HepG2 (cell line): ENCODE results near the gene KCNJ8. TPM values are rescaled to one million over a fixed set of nuclear protein-coding genes. Genes with fewer than 3 reads are reported as not detected.

Source experiments
- ATAC-seq: fragments of 200-7000 bp; cut with Tn5 transposase; 3 replicates; pipeline ENCODE4 v1.9.1; 2020; ENCODE audit warnings: mild to moderate bottlenecking, moderate library complexity
- BruUV-seq: library from RNA; stranded (reverse); fragments of 400-500 nt; replicated peaks from 2 replicates; lab custom pipeline; 2021; lab: Mats Ljungman, UMichigan
- CTCF ChIA-PET: fragments of 300-600 bp; formaldehyde crosslinking; extraction: SDS; loops from one replicate; lab custom pipeline; 2021; ENCODE audit warnings: low total read pairs, inconsistent platforms, low intra/inter-chr PET ratio; lab: Yijun Ruan, JAX
- POLR2A ChIA-PET: fragments of 350-600 bp; sonication (Branson Sonifier 250); formaldehyde crosslinking; loops from one replicate; lab custom pipeline; 2020; ENCODE audit warnings: antibody characterized with exemption, inconsistent platforms; lab: Yijun Ruan, JAX
- DNase-seq: peaks from one replicate; pipeline ENCODE4 v3.0.0-alpha.2; 2015; ENCODE audit warnings: low spot score
- FAIRE-seq: peaks from 3 replicates; lab custom pipeline; 2011; peaks lifted over from hg19 to GRCh38; lab: Jason Lieb, UNC
- H2AFZ ChIP-seq: one replicate; pipeline ENCODE4 v1.6.1; 2011; ENCODE audit warnings: low read length, inconsistent platforms
- H3K27ac ChIP-seq: fragments of 300-600 bp; 3 replicates; pipeline ENCODE4 v1.8.0; 2011; ENCODE audit warnings: mixed run types, mild to moderate bottlenecking, mixed read lengths, low read length, inconsistent platforms; ENCODE audit not compliant: insufficient read depth; ENCODE audit errors: extremely low read length
- H3K27me3 ChIP-seq, 2 experiments: fragments of 200-600 bp in 1 of 2; 2 replicates in 1 of 2; 3 replicates in 1 of 2; pipeline versions ENCODE4 v1.6.0 to v1.8.0; 2011; ENCODE audit warnings: low read length in 2 of 2, mild to moderate bottlenecking in 2 of 2, moderate library complexity in 2 of 2, inconsistent platforms in 1 of 2; ENCODE audit not compliant: insufficient read depth in 2 of 2, control insufficient read depth in 1 of 2
- H3K36me3 ChIP-seq, 2 experiments: fragments of 200-600 bp in 1 of 2; replicated peaks in 1 of 2; 2 replicates in 1 of 2; 3 replicates in 1 of 2; pipeline versions ENCODE4 v1.5.1 to v1.8.0; 2011; ENCODE audit warnings: low read length in 2 of 2, inconsistent platforms in 1 of 2; ENCODE audit not compliant: insufficient read depth in 2 of 2, control insufficient read depth in 1 of 2
- H3K4me1 ChIP-seq: 2 replicates; pipeline ENCODE4 v1.5.1; 2012; ENCODE audit warnings: low read length, inconsistent platforms; ENCODE audit not compliant: insufficient read depth
- H3K4me2 ChIP-seq: 2 replicates; pipeline ENCODE4 v1.6.0; 2011; ENCODE audit warnings: low read depth, low read length, inconsistent platforms
- H3K4me3 ChIP-seq, 3 experiments: fragments of 200-600 bp in 1 of 3; sonication (generic), shearing (Covaris generic) in 1 of 3; replicated peaks in 1 of 3; 2 replicates each; pipeline ENCODE4 v1.5.1; 2011 to 2016; ENCODE audit warnings: low read length in 3 of 3, inconsistent platforms in 2 of 3, low read depth in 2 of 3, mild to moderate bottlenecking in 2 of 3, control low read depth in 1 of 3, mixed read lengths in 1 of 3; ENCODE audit not compliant: insufficient read depth in 1 of 3
- H3K79me2 ChIP-seq: one replicate; pipeline ENCODE4 v1.6.1; 2011; ENCODE audit warnings: low read length, inconsistent platforms; ENCODE audit not compliant: insufficient read depth
- H3K9ac ChIP-seq: 2 replicates; pipeline ENCODE4 v1.6.0; 2011; ENCODE audit warnings: mild to moderate bottlenecking, low read depth, low read length, inconsistent platforms; ENCODE audit not compliant: insufficient read depth
- H3K9me3 ChIP-seq: 2 replicates; pipeline ENCODE4 v1.5.1; 2012; ENCODE audit warnings: mild to moderate bottlenecking, low read length
- H4K20me1 ChIP-seq: 2 replicates; pipeline ENCODE4 v1.6.0; 2011; ENCODE audit warnings: inconsistent platforms, mild to moderate bottlenecking, low read length, moderate library complexity; ENCODE audit not compliant: insufficient read depth
- AGO2 ChIP-seq: fragments of 200-400 bp; formaldehyde crosslinking; optimal IDR thresholded peaks from 2 replicates; pipeline ENCODE3; 2017; ENCODE audit warnings: mild to moderate bottlenecking, low read depth, low read length, moderate library complexity
- CAMTA2 ChIP-seq: sonication (generic); formaldehyde crosslinking; IDR thresholded peaks from 2 replicates; pipeline ENCODE4 v1.4.0; 2020; ENCODE audit warnings: mild to moderate bottlenecking, missing genetic modification reagents, borderline replicate concordance
- ETS1 ChIP-seq: sonication (generic); formaldehyde crosslinking; IDR thresholded peaks from 2 replicates; pipeline ENCODE4 v1.4.0; 2020; ENCODE audit warnings: missing genetic modification reagents
- EZH2 ChIP-seq: conservative IDR thresholded peaks from 2 replicates; pipeline ENCODE4 v1.6.1; 2012; ENCODE audit warnings: mild to moderate bottlenecking, low read depth, low read length, moderate library complexity
- NFIB ChIP-seq: sonication (generic); formaldehyde crosslinking; IDR thresholded peaks from 2 replicates; pipeline ENCODE4 v1.9.0; 2021; ENCODE audit warnings: missing genetic modification reagents, mild to moderate bottlenecking, borderline replicate concordance
- NFKB2 ChIP-seq: sonication (generic); formaldehyde crosslinking; IDR thresholded peaks from 2 replicates; pipeline ENCODE4 v1.4.0; 2020; ENCODE audit warnings: missing genetic modification reagents, borderline replicate concordance
- NR2C2 ChIP-seq: sonication (generic); formaldehyde crosslinking; IDR thresholded peaks from 2 replicates; pipeline ENCODE4 v1.4.0; 2020; ENCODE audit warnings: missing genetic modification reagents, mild to moderate bottlenecking, moderate library complexity, borderline replicate concordance
- TEF ChIP-seq: sonication (generic); formaldehyde crosslinking; IDR thresholded peaks from 2 replicates; pipeline ENCODE4 v1.5.0; 2020; ENCODE audit warnings: missing genetic modification reagents
- XRCC5 ChIP-seq: fragments of 200-400 bp; formaldehyde crosslinking; optimal IDR thresholded peaks from 2 replicates; pipeline ENCODE3; 2017; ENCODE audit warnings: mild to moderate bottlenecking, low read length
- YEATS2 ChIP-seq: sonication (generic); formaldehyde crosslinking; IDR thresholded peaks from 2 replicates; pipeline ENCODE4 v1.4.0; 2020; ENCODE audit warnings: missing genetic modification reagents, borderline replicate concordance
- ZMAT3 ChIP-seq: sonication (generic); formaldehyde crosslinking; conservative IDR thresholded peaks from 2 replicates; pipeline ENCODE4 v1.7.0; 2021; ENCODE audit warnings: missing genetic modification reagents
- ZNF317 ChIP-seq: sonication (generic); formaldehyde crosslinking; IDR thresholded peaks from 2 replicates; pipeline ENCODE4 v1.5.0; 2020; ENCODE audit warnings: mild to moderate bottlenecking, missing genetic modification reagents
- ZNF430 ChIP-seq: sonication (generic); formaldehyde crosslinking; IDR thresholded peaks from 2 replicates; pipeline ENCODE4 v1.9.0; 2021; ENCODE audit warnings: mild to moderate bottlenecking, missing genetic modification reagents
- WGBS: methylation state at CpG from one replicate; pipeline ENCODE4 v1.1.6; 2017; ENCODE audit warnings: low lambda C conversion rate; 5-methylcytosine and 5-hydroxymethylcytosine counted together
- in situ Hi-C: cut with HindIII; loops from 2 replicates; pipeline ENCODE4 v1.10.0; 2017; ENCODE audit warnings: low pct_unique_long_range_greater_than_20kb; ENCODE audit not compliant: extremely low pct_ligation_motif_present
- intact Hi-C: fragments of 100-400 bp; cut with micrococcal nuclease; formaldehyde crosslinking; loops from one replicate; pipeline ENCODE4 v1.10.0; 2022; ENCODE audit not compliant: unreplicated experiment
- polyA plus RNA-seq, 8 experiments: library from polyadenylated mRNA; depleted of rRNA in 3 of 8; stranded (reverse) in 7 of 8; unstranded in 1 of 8; fragments of >200 nt; fragmentation: Illumina TruSeq in 4 of 8; extraction: Trizol in 4 of 8; gene quantifications; 2 replicates each; pipeline versions ENCODE4 v1.2.1 to v1.2.3, GENCODE V29; 2011 to 2016; ENCODE audit warnings: low read depth in 4 of 8, missing spikeins in 1 of 8, mixed read lengths in 1 of 8; ENCODE audit not compliant: insufficient read depth in 1 of 8
- total RNA-seq, 5 experiments: library from RNA; depleted of rRNA; stranded (reverse); fragments of >200 nt; fragmentation: Illumina TruSeq; extraction: Trizol; gene quantifications; 2 replicates each; pipeline ENCODE4 v1.2.3, GENCODE V29; 2016; ENCODE audit warnings: low read depth in 1 of 5
- TF ChIP-seq, protein P1 (sequence below): IDR thresholded peaks from 2 replicates; pipeline ENCODE4 v1.6.1; 2016; ENCODE audit warnings: missing compliant biosample characterization, missing genetic modification reagents, borderline replicate concordance

KCNJ8 gene
- total and polyA plus RNA-seq, 2 of the 13 experiments (the other 11 are each of a cell fraction or from before 2014, with no cell fraction given) = not detected

GRCh38 chr12:21775133-21775820 lies 771 bp upstream of the KCNJ8 start:
- 60% methylated on average over 14 of the region's 14 CpGs for WGBS
- Histone ChIP-seq H3K4me3 (no peak overlapping the region), H3K36me3 (no peaks in the 10 kb centered on the region), H4K20me1 (no peaks in the 10 kb centered on the region), H3K9ac (no peak overlapping the region), H3K4me1 (no peaks in the 10 kb centered on the region), H3K27ac (no peak overlapping the region), H3K27me3 (no peaks in the 10 kb centered on the region), H3K79me2 (no peaks in the 10 kb centered on the region), H3K9me3 (no peaks in the 10 kb centered on the region), H3K4me2 (peak overlapping the region; percentile 7; the same call in 1 of the 2 replicates), H2AFZ (no peak overlapping the region)
- in situ Hi-C loops (no loop called here), intact Hi-C loops (no loop called here)
- no peak for DNase-seq
- TF ChIP-seq ETS1 (CRISPR knock-in tag) (no peak), YEATS2 (CRISPR knock-in tag) (no peak), ZNF317 (CRISPR knock-in tag) (no peak)
- TF ChIP-seq, protein P1, sequence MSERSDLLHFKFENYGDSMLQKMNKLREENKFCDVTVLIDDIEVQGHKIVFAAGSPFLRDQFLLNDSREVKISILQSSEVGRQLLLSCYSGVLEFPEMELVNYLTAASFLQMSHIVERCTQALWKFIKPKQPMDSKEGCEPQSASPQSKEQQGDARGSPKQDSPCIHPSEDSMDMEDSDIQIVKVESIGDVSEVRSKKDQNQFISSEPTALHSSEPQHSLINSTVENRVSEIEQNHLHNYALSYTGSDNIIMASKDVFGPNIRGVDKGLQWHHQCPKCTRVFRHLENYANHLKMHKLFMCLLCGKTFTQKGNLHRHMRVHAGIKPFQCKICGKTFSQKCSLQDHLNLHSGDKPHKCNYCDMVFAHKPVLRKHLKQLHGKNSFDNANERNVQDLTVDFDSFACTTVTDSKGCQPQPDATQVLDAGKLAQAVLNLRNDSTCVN (CRISPR knock-in tag) = no peak
- no peak for FAIRE-seq
- ChIA-PET POLR2A (no interaction called here), CTCF (no interaction called here)
- no peak for ATAC-seq
- no TSS peak for BruUV-seq

DNA sequence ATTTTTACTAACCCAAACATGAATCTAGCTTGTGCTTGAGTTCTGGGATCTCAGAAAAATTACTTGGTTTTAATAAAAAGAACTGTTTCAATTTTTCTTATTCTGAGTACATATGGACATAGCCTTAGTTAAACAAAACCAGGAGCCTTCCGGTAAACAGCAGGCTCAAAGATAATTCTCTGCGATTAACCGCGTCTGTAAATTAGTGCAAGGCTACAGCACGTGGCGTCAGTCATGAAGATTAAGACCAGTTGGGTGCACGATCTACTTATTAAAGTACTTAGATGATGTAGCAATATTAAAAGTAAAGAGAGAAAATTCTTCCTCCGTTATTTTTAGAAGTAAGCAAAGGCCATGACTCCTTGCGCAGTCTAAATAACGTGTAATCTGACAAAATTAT lies 700 bp downstream of the KCNJ8 start:
- no peaks in the 10 kb centered on the region for H4K20me1 ChIP-seq
- intact Hi-C loops = no loop called here
- no peaks in the 10 kb centered on the region for H3K4me1 ChIP-seq
- 62% methylated on average over 10 of the region's 10 CpGs for WGBS
- H3K4me3 ChIP-seq = no peak overlapping the region
- H3K79me2 ChIP-seq = no peaks in the 10 kb centered on the region
- no peak overlapping the region for H2AFZ ChIP-seq
- ChIA-PET CTCF (no interaction called here), POLR2A (no interaction called here)
- H3K9ac ChIP-seq = no peak overlapping the region
- no TSS peak for BruUV-seq
- H3K36me3 ChIP-seq = no peaks in the 10 kb centered on the region
- ATAC-seq (no peak), FAIRE-seq (no peak), DNase-seq (no peak)
- in situ Hi-C loops = no loop called here
- no peaks in the 10 kb centered on the region for H3K9me3 ChIP-seq
- no peaks in the 10 kb centered on the region for H3K27me3 ChIP-seq
- H3K27ac ChIP-seq = no peak overlapping the region
- no peak overlapping the region for H3K4me2 ChIP-seq
- TF ChIP-seq EZH2 (no peak), TEF (CRISPR knock-in tag) (no peak), XRCC5 (no peak), ZNF430 (no peak), AGO2 (no peak), NFIB (no peak), NFKB2 (CRISPR knock-in tag) (no peak), NR2C2 (CRISPR knock-in tag) (no peak), ZMAT3 (CRISPR knock-in tag) (no peak), CAMTA2 (no peak)
